GM21786 (cell line): ENCODE data around the gene VPS26A.

Experiments
- ATAC-seq: cut with Tn5 transposase; IDR thresholded peaks from one replicate; pipeline ENCODE4 v1.9.1; 2021; ENCODE audit not compliant: unreplicated experiment

The VPS26A gene

DNA sequence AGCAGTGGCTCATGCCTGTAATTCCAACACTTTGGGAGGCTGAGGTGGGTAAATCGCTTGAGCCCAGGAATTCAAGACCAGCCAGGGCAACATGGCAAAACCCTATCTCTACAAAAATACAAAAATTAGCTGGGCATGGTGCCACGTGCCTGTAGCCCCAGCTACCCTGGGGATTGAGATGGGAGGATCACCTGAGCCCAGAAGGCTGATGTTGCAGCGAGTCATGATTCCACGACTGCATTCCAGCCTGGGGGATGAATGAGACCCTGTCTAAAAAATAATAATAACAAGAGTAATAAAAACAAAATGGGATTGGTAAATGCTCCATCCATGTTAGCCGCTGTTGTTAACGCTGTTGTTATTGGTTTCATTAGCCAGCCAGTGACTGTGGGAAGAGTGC is 94.9 kb downstream of the VPS26A start:
- no peak for ATAC-seq

DNA sequence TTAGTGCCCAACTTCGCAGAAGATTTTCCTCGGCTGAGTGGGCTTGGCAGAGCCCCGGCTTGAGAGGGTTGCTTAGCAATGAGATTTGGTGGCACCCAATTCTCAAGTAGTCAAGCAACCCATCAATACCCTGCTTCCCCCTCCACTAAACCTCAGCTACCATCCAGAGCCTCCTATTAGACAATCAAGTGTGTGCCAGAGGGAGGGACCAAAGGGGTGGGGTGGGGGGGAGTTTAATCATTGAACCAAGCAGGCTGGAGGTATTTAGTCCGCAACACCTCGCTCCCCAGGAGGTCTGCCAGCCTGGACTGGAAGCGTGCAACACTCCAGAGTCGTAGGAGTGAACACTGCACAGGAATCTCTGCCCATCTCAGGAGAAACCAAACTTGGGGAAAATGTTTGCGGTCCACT is 96.1 kb downstream of the VPS26A start, which contains the start of gene HKDC1:
Gene HKDC1, plus strand, starts transcription at position 292 of the 411 bp plus-strand sequence. Its CDS starts 104 bp downstream, at position 396.
- ATAC-seq = no peak

DNA sequence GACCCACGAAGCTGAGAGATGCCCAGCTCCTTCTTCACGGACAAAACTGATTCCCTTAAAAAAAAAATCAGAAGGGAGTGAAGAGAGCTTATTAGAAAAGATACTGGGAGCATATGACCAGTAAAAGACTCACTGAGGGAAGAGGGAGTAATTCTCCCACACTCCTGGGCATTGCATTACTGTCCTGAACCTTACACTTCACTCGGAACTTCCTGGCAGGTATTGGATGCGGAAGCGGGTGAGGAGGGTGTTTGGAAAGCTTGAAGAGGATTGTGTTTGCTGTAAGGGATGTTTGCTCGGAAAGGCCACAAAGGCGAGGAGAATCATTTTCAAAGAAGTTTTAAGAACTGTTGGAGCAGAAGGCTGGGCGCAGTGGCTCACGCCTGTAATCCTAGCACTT is 96.5 kb downstream of the VPS26A start:
- ATAC-seq = no peak
